GM10266 (cell line): ENCODE data around the gene PPP1R14C.

ENCODE experiments used
- DNase-seq: peaks from one replicate; pipeline ENCODE4 v3.0.0; 2012; ENCODE audit errors: extremely low spot score
- TF ChIP-seq, protein P1 (sequence below): IDR thresholded peaks from 2 replicates; pipeline ENCODE4 v1.5.1; 2012; ENCODE audit warnings: mild to moderate bottlenecking, low read depth; ENCODE audit not compliant: control insufficient read depth, insufficient read depth; ENCODE audit errors: missing control alignments

Gene PPP1R14C

DNA sequence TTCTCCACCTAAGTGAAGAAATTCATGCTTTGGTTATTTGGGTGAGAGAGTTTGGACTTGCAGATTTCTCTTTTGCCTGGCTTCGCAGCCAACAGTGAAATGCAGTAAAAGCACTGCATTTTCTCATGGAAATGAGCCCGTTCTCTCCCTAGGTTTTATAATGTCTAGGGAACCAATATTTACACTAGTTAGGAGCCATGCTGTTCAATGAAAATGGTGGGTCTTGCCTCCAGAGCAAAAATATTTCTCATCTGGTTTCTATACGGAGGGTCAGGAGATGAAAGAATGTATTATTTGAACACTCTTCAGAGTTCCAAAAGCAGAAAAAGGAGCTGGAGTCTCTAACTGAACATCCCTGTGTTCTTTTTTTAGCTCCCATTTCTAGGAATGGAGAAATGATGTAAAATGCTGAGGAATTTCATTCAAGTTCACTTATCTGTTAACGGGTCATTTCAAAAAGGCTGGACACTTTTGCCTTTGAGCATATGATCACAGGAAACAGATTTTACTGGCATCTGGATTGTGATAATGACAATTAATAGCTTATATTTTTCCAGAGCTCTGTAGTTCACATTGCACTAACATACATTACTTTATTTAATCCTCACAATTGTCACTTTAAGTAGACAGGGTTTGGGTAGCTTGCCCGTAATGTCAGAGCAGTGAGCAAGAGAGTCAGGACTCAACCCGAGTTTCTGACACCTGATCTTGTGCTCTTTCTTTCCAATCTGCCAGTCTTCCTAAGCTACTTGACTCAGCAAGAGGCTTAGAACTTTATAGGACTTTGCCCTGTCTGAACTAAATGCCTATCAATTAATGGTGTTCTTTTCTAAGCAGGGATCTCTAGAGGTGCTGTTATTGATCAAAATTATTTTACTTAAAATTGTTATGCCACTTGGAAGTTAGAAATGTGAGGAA, 78.0 kb downstream of the PPP1R14C start:
- TF ChIP-seq, protein P1, sequence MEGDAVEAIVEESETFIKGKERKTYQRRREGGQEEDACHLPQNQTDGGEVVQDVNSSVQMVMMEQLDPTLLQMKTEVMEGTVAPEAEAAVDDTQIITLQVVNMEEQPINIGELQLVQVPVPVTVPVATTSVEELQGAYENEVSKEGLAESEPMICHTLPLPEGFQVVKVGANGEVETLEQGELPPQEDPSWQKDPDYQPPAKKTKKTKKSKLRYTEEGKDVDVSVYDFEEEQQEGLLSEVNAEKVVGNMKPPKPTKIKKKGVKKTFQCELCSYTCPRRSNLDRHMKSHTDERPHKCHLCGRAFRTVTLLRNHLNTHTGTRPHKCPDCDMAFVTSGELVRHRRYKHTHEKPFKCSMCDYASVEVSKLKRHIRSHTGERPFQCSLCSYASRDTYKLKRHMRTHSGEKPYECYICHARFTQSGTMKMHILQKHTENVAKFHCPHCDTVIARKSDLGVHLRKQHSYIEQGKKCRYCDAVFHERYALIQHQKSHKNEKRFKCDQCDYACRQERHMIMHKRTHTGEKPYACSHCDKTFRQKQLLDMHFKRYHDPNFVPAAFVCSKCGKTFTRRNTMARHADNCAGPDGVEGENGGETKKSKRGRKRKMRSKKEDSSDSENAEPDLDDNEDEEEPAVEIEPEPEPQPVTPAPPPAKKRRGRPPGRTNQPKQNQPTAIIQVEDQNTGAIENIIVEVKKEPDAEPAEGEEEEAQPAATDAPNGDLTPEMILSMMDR, result no peak
- no peak for DNase-seq

DNA sequence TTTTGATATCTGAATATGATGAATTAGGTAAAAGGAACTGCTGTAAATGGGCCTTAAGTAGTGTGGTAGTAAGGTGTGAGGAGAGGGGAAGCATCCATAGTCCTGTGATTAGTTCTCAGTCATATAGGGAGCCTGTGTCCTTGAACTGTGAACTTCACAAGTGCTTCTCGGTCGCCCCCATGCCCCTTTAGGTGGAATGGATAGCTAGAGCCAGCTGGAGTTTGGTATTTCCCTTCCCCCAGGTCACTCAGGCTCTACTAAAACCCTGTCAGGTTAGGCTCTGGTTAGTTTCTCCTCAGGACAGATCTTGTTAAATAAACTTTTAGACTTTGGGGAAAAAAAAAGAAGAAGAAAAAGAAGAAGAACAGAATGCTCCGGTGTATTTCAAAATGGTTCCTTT, 82.0 kb downstream of the PPP1R14C start:
- no peak for DNase-seq

DNA sequence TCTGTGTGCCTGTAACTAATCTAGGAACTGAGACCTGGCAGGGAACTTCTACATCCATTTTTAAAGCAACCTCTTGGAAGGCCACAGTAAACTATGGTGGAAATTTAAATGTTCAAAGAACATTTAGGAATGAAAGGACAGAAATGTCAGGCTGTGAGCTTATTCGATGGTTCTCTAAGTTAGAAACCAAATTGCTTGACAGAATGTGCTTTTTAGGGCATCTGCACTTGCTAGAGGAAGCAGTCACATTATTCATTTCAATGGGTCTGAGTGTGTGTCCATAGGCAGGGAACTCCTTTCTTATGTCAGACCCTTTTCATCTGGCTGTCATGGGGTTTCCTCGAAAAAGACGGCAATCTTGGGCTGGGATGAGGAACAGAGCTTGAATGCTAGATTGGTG, 84.4 kb downstream of the PPP1R14C start:
- TF ChIP-seq, protein P1, result no peak
- no peak for DNase-seq

More for the DNA sequence above, 82.0 kb downstream of the PPP1R14C start:
- TF ChIP-seq, protein P1, result no peak

DNA sequence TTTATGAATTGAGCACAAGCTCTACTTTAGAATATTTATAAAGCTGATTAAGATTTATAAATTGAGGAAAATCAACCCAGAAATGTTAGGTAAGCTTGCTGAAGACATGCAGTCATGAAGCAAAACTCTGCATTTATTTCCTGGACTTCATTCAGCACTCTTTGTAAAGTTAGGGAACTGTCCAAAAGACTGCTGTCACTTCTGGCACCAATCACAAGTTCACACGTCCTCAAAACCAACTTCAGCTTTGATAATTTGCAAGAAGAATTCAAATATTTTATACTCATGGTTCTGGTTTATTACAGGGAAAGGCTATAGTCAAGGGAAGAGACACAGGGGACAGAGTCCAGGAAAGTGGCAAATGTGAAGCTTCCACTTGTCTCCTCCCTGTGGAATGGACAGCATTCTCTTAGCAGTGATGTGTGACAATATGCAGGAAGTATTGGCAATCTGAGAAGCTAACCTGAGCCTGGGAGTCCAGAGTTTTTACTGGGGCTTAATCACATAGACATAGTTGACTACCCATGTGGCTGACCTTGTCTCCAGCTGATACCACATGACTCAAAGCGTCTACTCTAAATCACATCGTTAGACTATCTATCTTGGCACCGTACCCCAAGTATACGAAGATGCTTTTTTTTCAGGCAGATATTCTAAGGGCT, 85.4 kb downstream of the PPP1R14C start:
- DNase-seq, result no peak
- TF ChIP-seq, protein P1, result no peak

DNA sequence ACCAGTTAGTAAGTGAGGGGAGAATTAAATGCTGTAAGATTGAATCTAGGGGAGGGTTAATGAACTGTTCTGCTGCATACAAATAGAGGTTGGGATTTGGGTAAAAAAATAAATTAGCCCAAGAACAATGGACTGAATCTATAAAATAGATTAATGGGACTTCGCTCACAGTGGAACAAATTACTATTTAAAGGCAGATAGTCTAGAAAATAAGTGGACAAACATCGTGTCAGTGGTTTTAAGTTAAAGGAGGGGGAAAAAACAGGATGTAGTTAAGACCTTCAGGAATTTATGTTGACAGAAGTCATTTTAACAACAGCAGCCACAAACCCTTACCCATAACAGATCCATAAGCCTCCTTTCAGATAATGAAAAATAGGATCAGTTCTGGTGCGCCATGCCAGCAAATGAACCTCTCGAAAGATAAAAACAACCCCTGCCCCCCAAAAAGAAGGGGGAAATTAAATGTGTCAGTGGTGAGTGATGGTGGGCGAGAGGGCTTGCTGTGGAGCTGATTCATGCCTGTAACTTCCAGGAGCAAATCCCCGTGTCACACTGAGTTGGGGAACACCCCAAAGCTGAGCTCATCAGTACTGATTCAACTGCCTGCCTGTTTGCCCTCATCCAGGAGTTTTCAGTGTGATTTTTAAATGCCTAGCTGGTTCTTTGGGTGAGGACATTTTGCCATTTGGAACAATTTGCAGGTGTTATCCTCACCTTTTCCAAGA, 86.8 kb downstream of the PPP1R14C start:
- DNase-seq, result no peak
- TF ChIP-seq, protein P1, result no peak

DNA sequence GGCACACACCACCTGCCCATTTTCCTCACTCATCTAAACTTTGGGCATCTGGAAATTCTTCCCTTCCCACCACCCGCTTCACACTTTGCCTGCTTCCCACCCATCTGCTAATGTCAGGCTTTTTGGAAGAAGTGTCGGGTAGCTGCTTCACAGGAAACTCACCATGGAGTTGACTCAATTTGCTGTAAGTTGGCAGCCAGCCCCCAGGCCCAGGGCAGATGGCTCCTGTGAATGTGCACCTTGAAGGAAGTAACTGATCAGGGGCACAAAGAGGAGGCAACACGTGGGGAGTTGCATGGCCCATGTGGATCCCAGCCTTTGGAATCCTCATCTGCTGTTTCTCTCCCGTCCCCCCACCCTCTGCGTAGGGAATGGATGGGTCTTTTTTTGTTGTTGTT, 87.3 kb downstream of the PPP1R14C start:
- DNase-seq, result no peak
- TF ChIP-seq, protein P1, result no peak
